Raji (cell line): ENCODE measurements around the gene RNF4.

ENCODE experiments used
- POLR2A ChIP-seq: IDR thresholded peaks from 2 replicates; pipeline ENCODE4 v1.6.1; 2011; ENCODE audit warnings: low read depth, low read length, control low read depth; ENCODE audit not compliant: insufficient read depth

The RNF4 gene

DNA sequence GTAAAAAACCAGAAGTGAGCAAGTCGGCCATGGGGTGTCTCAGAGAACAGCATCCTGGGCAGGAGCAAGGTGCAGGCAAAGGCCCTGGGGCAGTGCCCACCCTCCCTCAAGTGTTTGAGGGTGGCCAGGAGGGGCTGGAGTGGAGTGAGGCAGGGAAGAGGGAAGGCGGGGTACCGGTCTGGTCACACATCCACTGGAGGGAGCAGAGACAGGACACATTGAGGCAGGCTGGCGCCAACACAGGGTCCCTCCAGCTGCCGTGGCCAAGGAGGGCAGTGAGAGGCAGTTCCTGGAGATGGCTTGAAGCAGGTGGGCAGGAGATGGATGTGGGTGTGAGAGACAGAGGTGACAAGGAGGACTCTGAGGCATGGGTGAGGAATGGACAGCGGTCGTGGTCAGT lies 20.3 kb upstream of the RNF4 start:
- no peak for TF ChIP-seq POLR2A

DNA sequence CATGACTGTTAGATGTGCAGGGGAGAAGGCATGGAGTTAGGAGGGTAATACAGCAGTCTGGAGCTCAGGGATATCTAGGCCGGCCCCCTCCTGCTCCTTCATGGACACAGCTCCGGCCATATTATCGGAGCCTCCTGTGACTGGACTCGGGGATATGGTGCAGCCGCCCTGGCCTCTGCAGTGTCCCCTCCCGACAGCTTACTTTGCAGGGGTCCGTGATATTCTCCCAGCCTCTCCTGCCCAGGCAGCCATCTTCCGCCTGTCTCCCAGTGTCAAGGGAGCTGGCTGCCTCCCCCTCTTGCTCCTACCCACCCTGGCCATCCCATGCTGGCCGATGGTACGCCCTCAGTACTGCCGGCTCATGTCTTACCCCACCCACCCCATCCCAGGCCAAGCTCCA lies 19.9 kb upstream of the RNF4 start:
- TF ChIP-seq POLR2A = no peak

DNA sequence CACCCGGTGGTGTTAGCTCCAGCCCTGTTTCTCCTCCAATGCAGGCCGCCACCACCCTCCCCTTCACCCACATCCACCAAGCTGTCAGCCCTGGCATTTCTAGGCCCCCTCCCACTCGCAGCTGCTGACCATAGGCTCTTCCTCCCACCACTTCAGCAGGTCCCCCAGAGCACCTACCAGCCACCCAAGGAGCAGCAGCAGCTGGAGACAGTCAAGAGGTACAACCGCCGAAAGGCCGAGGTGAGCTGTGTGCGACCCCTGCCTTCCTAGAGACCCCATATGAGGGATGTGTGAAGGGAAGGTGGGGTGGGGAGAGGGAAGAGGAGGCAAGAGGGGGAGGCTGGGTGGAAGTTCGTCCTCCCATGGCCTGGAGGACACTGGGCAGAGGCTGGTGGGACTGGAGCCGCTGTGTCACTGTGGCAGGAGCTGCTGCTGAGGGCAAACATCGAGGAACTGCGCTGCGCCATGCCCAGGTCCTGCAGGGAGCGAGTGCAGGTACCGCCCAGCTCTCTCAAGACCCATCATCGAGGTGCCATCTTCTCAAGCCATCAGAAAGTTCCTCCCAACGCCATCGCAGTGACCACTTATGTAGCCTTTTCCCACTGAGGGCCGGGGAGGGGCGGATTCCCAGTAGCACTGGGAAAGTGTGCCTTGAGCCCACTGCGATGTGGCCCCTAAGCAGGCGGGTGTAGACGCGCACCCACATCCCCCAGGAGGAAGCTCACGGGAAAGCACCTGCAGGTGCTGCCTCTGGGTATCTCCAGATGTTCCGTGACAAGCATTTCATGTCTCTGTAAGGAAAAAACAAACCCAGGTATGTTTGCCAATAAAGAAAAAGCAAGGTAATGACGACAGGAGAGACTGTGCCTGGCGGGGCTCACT lies 19.2 kb upstream of the RNF4 start:
- no peak for TF ChIP-seq POLR2A

DNA sequence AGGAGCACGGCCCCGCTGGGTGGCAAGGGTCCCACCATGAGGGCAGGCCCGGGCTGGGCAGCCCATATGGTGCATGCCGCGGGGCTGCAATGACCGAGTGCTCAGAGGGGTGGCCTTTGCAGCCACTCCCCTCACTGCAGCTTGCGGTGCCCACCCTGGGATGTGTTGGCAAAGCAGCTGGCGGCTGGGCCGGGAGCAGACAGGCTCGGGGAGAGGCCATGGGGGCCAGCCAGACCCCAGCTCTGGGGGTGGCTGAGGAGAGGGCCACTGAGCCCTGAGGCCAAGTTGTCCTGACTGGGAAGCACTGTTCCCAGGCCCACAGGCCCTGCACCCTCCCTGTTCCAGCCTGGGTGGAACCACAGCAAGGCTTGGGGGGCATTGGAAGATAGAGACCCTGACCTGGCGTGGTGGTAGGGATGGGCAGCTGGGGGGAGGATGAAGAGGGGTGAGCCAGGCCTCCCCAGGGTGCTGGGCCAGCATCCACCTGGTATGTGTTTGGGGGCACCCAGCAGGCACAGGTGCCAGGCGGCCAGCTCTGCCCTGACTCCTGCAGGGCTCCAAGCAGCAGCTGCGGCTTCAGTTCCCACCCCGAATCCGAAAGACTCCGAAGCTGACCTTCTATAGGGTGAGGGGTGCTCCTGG lies 18.4 kb upstream of the RNF4 start:
- TF ChIP-seq POLR2A = no peak

DNA sequence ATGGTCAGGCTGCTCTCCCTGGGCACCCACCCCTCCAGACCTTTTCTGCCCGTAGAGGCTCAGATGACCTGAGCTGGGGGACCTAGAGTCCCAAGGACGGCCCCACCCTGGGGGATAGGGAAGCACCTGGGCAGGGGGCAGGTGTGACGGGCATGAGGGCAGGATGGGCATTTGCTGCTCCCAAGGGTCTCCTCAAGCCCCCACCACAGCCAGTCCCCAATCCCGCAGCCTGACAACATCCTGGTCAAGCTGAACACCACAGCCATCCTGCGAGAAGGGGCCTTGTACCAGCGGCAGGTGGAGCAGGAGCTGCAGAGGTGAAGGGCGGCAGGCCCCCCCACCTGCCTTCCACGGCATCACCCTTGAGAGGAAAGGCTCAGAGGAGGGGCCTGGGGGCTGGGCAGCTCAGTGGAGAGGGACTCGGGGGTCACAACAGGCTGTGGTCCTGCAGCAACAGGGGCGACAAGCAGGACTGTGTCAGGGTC lies 17.8 kb upstream of the RNF4 start:
- no peak for TF ChIP-seq POLR2A

DNA sequence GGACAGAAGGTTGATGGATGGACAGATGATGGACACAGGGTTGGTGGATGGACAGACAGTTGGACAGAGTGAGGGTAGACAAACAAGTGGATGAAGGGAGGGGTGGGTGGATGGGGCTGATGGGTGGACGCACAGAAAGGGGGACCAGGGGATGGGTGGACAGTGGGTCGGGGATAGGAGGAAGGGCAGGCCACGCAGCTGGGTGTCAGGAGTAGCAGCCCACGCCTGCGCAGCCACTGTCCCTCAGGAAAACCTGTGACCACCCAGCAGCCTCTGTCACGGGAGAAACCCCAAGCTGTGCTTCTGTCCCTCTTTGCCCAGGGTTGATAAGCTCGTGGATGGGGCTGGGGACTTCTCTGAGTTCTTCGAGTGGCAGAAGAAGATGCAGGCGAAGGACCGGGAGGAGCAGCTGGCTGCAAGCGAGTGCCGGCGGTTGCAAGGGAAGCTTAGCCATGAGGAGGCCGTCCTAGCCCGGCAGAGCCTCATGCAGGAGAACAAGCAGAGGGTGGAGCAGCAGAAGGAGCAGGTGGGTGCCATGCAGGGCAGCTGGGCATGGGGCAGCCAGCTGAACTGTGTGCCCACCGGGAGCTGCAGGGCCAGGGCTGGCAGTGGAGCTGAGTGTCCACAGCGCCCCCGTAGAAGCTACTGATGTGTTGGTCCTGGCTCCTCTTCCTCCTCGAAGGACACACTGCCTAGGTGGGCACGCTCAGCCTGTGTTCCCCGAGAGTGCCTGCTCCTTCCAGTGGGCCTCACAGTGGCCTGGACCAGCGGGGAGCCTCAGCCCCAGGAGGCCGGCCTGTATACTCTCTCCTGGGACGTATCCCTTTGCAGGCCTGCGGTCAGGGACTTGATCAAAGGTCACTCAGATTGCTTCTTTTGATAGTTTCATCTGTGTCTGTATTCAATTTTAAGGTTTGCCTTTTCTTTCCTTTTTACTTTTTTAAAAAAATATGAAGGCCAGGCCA lies 16.8 kb upstream of the RNF4 start:
- TF ChIP-seq POLR2A = no peak

DNA sequence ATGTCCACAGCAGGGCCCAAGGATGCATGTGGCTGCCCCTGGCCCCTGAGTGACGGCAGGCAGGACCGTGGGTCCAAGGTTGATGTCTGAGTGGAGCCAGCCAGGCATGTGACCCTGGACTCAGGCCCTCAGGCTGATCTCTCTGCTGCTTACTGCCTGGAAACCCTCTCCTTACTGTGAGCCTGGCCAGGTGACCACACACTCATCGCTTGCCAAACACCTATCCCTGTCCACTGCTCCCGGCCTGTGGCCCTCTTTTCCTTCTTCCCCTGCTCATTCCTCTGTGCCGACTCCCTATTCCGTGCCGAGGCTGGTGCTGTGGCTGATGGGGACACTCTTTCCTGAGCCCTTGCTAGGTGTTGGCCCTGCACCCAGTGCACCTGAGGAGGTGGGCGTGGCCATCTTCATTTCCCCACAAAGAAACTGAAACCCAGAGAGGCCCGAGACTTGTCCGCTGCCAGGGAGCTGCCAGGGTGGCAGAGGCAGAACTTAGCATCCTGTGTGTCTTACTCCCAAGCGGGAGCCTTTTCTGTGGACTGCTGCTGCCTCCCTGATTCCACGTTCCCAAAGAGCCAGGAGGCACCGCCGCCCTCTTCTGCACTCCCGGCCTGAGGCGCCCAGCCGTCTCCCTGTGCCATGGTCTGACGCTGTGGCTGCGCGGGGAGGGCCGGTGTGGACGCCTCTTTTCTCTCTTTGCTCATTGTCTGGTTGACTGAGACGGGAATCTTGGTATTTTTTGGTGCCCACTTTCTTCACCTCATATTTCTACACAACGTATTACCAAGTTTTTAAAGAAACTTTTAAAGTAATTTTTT lies 11.2 kb upstream of the RNF4 start:
- TF ChIP-seq POLR2A = no peak

DNA sequence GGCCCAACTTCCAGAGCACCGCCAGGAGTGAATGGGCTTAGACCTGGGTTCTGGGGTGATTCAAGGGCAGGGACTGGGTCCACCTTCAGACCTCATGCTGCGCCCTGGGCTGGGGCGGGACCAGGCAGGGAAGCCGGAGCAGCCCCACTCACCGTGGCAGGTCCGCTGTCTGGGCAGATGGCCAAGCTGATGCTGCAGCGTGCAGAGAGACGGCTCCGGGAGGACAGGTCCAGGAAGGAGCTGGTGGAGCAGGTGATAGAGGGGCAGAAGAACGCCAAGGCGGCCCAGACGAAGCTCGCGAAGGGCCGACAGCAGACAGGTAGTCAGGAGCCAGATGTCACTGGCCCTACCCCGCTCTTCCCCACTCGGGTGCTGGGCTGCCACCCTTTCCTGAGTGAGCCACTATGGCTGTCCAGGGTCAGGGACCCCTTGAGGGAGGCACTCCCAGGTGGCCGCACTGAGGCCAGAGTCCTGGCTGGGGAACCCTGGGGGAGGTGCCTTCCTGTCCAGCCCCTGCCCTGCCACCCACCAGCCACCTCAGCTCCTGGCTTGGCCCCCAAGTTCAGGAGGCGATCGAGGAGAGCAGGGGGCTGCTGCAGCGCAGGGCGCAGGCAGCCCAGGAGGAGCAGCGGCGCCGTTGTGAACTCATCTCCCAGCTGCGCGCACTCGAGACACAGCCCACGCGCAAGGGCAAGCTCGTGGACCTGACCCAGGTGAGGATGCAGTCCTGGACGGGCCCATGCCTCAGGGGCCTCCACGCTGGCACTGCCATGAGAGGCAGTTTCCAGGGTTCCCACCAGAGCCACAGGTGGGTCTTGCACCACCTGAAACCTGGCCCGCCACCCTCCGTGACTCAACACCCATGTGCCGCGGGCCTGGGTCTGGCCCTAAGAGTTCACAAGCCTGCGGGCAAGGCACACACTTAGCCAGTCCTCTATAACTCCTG lies 10.1 kb upstream of the RNF4 start:
- no peak for TF ChIP-seq POLR2A

DNA sequence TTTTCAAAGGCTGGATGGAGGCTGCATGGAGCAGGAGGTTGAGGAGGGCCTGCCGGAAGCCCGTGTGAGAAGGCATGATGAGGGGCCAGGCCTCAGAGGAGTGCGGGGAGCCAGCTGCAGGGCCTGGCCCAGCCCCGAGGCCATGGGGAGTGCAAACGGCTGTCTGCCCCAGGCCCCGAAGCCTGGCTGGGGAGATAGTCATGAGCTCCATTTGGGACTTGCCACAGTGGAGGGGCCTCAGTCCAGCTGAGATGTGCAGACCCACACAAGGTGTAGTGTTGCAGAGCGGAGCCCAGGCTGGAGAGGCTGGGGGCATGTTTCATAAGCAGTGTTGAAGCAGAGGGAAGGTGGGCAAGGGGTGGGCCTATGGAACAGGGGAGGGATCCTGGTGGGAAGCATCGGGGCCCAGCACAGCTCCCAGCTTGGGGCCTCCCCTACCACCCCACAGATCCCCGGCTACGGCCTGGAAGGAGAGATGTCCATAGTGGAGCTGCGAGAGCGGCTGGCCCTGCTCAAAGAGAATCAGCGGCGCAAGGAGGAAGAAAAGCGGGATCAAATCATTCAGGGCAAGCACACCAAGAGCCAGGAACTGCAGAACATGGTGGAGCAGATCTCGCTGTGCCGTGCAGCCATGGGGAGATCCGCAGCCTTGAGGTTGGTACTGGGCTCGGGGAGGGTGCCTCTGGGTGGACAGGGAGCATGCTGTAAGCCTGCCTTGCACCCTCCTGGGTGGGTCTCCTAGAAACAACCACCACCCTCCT lies 9.1 kb upstream of the RNF4 start:
- no peak for TF ChIP-seq POLR2A

DNA sequence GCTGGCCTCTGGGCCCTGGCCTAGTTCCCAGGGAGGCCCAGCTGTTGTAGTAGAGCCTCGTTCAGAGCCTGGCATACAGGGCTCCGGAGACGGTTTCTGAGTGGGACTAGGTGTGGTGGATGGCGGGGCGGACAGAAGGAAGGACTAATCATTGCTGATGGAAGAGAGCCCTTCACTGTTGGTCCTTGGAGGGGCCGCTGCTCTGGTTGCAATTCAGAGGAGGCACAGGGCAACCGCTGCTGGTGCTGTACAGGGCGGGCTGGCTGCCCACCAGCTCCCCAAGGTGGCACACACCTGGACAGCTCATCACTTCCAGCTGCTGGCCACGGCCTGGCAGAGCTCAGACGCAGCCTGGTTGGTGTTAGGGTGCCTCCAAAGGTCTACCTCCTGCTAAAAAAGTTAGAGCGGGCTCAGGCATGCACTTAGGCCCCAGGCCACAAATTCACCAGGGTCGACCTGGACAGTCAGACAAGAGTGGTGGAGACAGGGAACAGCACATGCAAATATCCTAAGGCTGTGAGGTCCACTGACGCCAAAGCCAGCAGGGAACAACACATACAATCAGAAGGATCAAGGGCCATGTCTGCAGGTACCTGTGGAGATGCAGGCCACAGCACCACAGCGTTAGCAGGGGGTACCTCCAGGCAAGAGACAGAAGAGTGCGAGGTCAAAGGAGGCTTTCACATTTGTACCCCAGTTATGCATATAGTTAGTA lies 7.5 kb upstream of the RNF4 start:
- no peak for TF ChIP-seq POLR2A

DNA sequence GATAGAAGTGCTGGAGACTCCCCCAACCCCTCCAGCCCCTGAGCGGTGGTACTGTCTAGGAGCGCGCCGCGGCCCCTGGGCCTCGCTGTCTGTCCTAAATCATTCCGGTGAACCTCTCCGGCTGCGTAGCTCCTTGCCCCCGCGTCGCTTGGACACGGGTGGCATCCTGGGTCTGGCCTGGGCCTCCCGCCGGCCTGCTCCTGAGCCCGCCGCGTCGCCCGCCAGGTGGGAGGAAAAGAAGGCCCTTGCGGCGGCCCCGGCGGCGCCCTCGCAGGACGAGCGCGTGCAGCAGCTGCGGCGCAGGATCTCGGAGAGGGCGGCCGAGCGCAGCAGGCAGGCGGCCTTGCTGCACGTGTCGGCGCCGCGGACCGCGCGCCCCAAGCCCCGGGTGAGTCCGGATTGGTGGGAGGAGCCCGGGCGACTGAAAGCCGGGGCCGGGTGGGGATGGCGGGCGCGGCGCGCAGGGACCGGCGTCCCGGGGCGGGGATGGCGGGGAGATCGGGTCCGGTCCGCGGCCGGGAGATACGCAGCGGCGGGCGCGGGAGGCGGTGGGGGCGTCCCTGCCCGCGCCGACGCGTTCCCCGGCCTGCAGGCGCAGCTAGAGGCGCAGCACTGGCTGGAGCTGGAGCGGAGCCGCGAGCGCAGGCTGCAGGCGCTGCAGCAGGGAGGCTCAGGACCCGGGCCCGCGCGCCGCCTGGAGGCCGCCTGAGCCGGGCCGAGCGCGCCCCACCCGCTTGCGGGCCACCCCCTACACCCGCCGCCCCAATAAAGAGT lies 6.5 kb upstream of the RNF4 start:
- no peak for TF ChIP-seq POLR2A
